ENCODE measurements around the gene AP5Z1.

AP5Z1 gene

DNA sequence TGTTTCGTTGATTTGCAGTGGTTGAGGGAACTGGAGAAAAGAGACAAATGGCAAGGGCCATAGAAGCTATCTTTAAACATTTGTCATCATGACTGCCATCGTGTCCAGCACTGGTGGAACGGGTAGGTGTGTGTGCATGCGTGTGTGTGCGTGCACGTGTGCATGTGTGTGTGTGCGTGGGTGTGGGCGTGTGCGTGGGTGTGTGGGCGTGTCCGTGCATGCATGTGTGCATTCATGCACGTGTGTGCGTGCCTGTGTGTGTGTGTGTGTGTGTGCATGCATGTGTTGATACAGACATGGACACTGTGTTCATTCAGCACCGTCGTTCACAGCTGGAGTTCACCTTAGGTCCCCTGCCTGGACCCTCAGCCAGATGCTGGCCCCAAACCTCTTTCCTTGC lies 38.1 kb upstream of the AP5Z1 start:
- peaks cover 28% of the 10 kb centered on the region for H3K4me1 ChIP-seq (ENCODE audit: control insufficient read depth, insufficient read depth, low read length)
- H3K9ac ChIP-seq (ENCODE audit: low read length) = no peak overlapping the region
- no peaks in the 10 kb centered on the region for H3K27me3 ChIP-seq (ENCODE audit: control insufficient read depth, insufficient read depth, low read length)
- no peaks in the 10 kb centered on the region for H3K9me3 ChIP-seq (ENCODE audit: control insufficient read depth, low read length)
- no peak overlapping the region for H3K4me3 ChIP-seq (ENCODE audit: low read length)
- H3K36me3 ChIP-seq (ENCODE audit: control insufficient read depth, insufficient read depth, low read length) = no peaks in the 10 kb centered on the region

DNA sequence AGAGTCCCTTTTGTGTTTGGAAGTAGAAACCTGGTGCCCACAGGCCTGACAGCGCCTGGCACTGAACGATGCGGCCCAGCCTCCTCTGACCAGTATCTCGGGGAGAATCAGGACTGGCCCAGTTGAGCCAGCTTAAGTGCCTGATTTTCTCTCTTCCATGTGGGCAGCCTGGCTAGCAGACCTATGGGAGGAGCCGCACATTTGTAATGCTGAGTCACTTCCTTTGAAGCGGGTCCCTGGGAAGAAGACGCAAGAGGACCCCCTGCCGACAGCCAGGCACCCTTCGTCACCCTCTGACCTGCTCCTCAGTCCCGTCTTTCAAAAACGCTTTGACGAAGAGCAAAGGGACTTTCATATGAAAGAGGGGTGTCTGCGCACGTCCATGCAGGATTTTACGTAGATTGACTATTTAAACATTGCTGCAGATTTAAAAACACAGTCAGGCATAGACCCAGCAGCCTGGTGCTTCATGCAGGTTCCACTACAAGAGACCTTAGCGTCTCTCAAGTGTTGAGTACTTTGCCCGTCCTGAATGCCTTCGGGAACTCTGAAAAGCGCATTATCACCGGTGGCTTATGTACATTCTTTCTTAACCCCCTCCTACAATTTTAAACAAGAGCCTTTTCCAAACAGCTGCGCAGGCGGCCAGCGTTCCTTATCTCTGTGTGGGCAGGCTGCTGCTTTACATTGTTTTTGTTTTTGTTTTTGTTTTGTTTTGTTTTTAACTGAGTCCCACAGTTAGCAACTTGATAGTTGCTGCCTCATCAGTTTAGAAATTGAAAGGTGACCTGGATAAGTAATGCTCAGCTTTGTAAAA lies 36.5 kb upstream of the AP5Z1 start:
- H3K4me1 ChIP-seq (ENCODE audit: control insufficient read depth, insufficient read depth, low read length) = peaks cover 43% of the 10 kb centered on the region
- H3K27me3 ChIP-seq (ENCODE audit: control insufficient read depth, insufficient read depth, low read length) = no peaks in the 10 kb centered on the region
- H3K9ac ChIP-seq (ENCODE audit: low read length) = peak overlapping the region; percentile 11
- H3K36me3 ChIP-seq (ENCODE audit: control insufficient read depth, insufficient read depth, low read length) = no peaks in the 10 kb centered on the region
- H3K9me3 ChIP-seq (ENCODE audit: control insufficient read depth, low read length) = no peaks in the 10 kb centered on the region
- peak overlapping the region; percentile 35 for H3K4me3 ChIP-seq (ENCODE audit: low read length)

DNA sequence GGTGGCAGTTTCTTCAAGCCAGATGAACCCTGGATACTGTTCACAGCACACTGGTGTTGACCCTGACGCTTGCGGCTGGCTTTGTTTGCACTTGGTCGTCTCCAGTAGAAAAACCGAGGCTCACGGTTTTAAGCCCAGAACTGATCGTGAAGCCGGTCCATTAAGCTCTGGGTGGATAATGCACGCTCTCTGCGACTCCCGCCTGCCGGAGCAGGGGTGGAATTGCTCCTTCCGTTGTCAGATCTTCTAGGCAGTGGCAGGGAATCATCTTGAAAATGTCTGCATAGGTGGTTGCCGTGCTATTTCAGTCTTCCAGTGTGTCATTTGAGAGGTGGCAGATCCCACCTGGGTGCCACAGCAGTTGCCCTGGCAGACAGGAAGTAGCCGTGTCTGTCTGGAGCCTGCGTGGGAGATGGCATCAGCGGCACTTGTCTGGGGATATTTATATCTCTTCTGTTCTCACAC lies 35.9 kb upstream of the AP5Z1 start:
- Histone ChIP-seq H3K27me3 (ENCODE audit: control insufficient read depth, insufficient read depth, low read length) (no peaks in the 10 kb centered on the region), H3K9me3 (ENCODE audit: control insufficient read depth, low read length) (no peaks in the 10 kb centered on the region), H3K4me3 (ENCODE audit: low read length) (peak overlapping the region; percentile 35), H3K36me3 (ENCODE audit: control insufficient read depth, insufficient read depth, low read length) (no peaks in the 10 kb centered on the region), H3K9ac (ENCODE audit: low read length) (no peak overlapping the region), H3K4me1 (ENCODE audit: control insufficient read depth, insufficient read depth, low read length) (peaks cover 50% of the 10 kb centered on the region)

DNA sequence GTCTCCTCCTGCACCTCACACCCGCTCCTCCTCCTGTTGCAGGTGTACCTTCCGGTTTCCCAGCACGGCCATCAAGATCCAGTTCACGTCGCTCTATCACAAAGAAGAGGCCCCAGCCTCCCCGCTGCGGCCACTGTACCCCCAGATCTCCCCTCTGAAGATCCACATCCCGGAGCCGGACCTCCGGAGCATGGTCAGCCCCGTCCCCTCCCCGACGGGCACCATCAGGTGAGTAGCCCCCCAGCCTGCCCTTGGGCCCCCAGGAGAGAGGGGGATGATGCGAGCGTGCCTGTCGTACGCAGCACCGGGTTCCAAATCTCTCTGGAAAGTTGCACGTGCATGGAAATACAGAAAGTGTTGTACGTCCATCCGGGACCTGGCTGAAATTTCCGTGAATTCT lies 34.6 kb upstream of the AP5Z1 start:
- Histone ChIP-seq H3K9ac (ENCODE audit: low read length) (no peak overlapping the region), H3K9me3 (ENCODE audit: control insufficient read depth, low read length) (no peaks in the 10 kb centered on the region), H3K36me3 (ENCODE audit: control insufficient read depth, insufficient read depth, low read length) (no peaks in the 10 kb centered on the region), H3K4me1 (ENCODE audit: control insufficient read depth, insufficient read depth, low read length) (peaks cover 57% of the 10 kb centered on the region), H3K27me3 (ENCODE audit: control insufficient read depth, insufficient read depth, low read length) (no peaks in the 10 kb centered on the region), H3K4me3 (ENCODE audit: low read length) (no peak overlapping the region)

DNA sequence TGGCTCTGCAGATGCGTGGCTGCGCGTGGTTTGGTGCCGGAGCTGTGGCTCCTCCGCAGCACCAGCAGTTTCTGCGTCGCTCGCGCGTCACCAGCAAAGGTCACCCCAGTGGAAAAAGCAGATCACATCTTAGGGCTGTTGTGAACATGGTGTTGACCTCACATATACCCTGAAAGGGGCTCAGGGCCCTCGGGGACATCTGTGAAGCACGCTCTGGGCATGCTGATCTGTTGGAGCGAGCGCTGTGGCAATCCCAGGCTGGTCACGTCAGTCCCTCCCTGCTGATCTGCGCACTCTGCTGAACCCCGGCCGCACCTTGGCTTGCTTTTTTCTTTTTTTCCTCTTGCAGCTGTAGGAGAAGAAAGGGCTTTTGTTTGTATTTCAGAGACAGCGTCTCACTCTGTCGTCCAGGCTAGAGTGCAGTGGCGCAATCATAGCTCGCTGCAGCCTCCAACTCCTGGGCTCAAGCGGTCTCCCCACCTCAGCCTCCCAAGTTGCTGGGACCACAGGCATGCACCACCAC lies 33.3 kb upstream of the AP5Z1 start:
- Histone ChIP-seq H3K9ac (ENCODE audit: low read length) (peak overlapping the region; percentile 12), H3K36me3 (ENCODE audit: control insufficient read depth, insufficient read depth, low read length) (no peaks in the 10 kb centered on the region), H3K27me3 (ENCODE audit: control insufficient read depth, insufficient read depth, low read length) (no peaks in the 10 kb centered on the region), H3K4me1 (ENCODE audit: control insufficient read depth, insufficient read depth, low read length) (peaks cover 66% of the 10 kb centered on the region), H3K4me3 (ENCODE audit: low read length) (no peak overlapping the region), H3K9me3 (ENCODE audit: control insufficient read depth, low read length) (no peaks in the 10 kb centered on the region)

DNA sequence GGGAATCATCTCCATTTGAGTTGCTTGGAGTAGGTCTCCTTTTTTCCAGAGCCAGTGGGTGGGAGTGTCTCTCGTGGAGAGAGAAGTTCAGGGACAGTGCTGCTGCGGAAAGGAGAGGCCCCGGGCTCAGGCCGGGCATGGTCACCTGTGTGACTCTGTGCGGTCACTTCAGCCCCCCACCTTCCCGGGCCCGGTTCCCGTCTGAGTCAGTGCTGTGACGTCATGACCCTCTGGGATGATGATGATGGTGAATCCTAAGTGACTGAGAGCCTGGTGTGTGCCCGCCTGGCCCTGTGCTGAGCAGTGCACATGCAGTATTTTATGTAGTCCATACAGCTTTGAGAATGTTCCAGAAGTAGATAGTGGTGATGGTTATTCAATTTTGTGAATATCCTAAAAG lies 32.6 kb upstream of the AP5Z1 start:
- Histone ChIP-seq H3K4me1 (ENCODE audit: control insufficient read depth, insufficient read depth, low read length) (peaks cover 67% of the 10 kb centered on the region), H3K9ac (ENCODE audit: low read length) (peak overlapping the region; percentile 12), H3K4me3 (ENCODE audit: low read length) (no peak overlapping the region), H3K36me3 (ENCODE audit: control insufficient read depth, insufficient read depth, low read length) (no peaks in the 10 kb centered on the region), H3K27me3 (ENCODE audit: control insufficient read depth, insufficient read depth, low read length) (no peaks in the 10 kb centered on the region), H3K9me3 (ENCODE audit: control insufficient read depth, low read length) (no peaks in the 10 kb centered on the region)

DNA sequence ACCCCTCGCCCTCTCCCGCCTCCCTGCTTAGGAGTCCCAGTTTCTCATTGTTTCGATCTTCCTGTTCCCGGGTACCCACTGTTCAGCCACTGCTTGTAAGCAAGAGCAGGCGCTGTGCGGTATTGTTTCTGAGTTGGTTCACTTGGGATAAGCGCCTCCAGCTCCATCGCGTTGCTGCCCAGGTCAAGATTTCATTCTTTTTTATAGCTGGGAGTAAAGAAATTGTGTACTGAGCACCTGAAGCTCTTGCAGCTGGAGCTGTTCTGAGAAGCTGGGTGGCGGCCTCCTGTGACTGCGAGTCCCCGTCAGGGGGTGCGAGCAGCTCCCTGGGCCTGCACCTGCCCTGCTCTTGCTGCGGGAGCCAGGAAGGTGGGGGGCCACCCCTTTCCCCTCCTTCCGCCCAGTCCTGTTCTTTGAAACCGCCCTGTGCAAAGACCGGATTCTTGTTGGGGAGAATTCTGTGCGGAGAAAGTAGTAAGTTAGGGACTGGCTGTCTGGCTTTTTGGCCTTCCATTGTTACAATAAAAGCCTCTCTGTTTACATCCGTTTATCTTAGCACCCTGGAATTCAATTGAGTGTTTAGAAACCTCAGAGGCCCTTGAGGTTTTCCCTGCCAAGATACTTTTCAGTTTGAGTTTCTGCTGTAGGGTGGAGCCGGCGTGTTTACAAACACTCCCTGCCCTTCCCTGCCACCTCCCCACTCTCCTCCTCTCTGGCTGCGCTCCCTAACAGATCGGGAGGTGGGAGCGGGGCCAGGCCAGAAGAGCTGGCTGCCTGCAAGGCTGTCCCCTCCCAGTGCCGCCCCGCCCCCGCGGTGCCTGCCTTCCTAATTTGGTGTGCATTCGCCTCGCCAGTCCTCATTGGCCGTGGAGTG lies 30.8 kb upstream of the AP5Z1 start:
- H3K4me1 ChIP-seq (ENCODE audit: control insufficient read depth, insufficient read depth, low read length) = peaks cover 52% of the 10 kb centered on the region
- H3K4me3 ChIP-seq (ENCODE audit: low read length) = peak overlapping the region; percentile 9
- H3K36me3 ChIP-seq (ENCODE audit: control insufficient read depth, insufficient read depth, low read length) = no peaks in the 10 kb centered on the region
- H3K27me3 ChIP-seq (ENCODE audit: control insufficient read depth, insufficient read depth, low read length) = no peaks in the 10 kb centered on the region
- no peaks in the 10 kb centered on the region for H3K9me3 ChIP-seq (ENCODE audit: control insufficient read depth, low read length)
- peak overlapping the region; percentile 66 for H3K9ac ChIP-seq (ENCODE audit: low read length)

DNA sequence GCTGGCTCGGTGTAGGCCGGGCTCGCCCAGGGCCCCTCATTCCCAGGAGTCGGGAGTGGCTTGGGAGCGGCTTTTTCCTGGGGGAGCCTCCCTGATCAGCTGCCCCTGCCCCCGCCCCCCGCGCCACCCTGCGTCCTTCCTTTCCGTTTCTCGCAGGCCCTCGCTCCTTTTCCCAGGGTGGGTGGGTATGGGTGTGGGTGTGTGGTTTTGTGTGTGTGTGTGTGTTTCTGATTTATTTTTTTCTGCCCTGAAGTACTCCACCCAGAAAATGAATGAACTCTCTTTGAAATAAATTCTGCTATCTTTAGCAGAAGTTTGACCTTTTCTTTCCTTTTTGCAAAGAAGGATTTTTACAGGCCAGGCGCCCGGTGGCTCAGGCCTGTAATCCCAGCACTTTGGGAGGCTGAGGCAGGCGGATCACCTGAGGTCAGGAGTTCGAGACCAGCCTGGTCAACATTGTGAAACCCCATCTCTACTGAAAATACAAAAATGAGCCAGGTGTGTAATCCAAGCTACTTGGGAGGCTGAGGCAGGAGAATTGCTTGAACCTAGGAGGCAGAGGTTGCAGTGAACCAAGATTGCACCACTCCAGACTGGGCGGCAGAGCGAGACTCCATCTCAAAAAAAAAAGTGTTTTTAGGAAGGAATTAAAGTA lies 30.0 kb upstream of the AP5Z1 start:
- no peaks in the 10 kb centered on the region for H3K9me3 ChIP-seq (ENCODE audit: control insufficient read depth, low read length)
- H3K4me1 ChIP-seq (ENCODE audit: control insufficient read depth, insufficient read depth, low read length) = peaks cover 50% of the 10 kb centered on the region
- H3K9ac ChIP-seq (ENCODE audit: low read length) = peak overlapping the region; percentile 74

DNA sequence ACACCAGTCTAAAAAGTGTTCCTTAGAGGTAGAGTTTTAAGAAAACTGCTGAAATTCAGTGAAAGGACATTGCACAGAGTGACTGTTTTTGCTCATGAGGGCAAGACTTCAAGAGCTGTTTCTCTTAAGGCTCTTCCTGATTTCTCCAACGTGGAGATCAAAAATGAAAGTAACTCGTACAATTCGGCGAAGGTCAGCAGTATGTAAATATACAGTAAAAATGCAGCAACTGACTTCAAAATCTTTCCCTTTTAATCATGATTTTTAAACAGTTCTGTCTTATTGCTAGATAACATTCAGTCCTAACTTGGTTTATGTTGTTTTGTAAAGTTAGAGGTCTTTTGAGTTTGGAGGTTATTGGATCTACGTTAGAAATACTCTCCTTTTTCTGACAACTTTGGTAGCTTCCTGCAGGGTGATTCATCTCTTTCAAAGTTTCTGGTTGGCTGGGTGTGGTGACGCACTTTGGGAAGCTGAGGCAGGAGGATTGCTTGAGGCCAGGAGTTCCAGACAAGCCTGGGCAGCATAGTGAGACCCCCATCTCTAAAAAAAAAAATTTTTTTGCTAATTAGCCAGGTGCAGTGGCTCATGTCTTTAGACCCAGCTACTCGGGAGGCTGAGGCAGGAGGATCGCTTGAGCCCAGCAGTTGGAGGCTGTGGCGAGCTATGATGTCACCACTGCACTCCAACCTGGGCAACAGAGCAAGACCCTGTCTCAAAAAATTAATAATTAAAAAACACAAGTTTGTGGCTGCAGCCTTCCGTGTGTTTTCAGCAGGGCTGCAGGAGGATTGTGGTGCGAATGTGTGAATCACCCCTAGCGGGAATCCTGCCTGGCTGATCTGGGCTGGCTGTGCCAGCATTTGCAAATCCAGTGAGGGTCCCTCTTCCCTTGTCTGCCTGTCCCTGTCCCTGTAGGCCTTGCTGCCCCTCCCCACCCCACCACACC lies 29.2 kb upstream of the AP5Z1 start:
- Histone ChIP-seq H3K4me3 (ENCODE audit: low read length) (no peak overlapping the region), H3K9me3 (ENCODE audit: control insufficient read depth, low read length) (no peaks in the 10 kb centered on the region), H3K36me3 (ENCODE audit: control insufficient read depth, insufficient read depth, low read length) (no peaks in the 10 kb centered on the region), H3K4me1 (ENCODE audit: control insufficient read depth, insufficient read depth, low read length) (peaks cover 50% of the 10 kb centered on the region), H3K9ac (ENCODE audit: low read length) (peak overlapping the region; percentile 74), H3K27me3 (ENCODE audit: control insufficient read depth, insufficient read depth, low read length) (no peaks in the 10 kb centered on the region)

More for the DNA sequence above, 30.0 kb upstream of the AP5Z1 start:
- Histone ChIP-seq H3K4me3 (ENCODE audit: low read length) (no peak overlapping the region), H3K36me3 (ENCODE audit: control insufficient read depth, insufficient read depth, low read length) (no peaks in the 10 kb centered on the region), H3K27me3 (ENCODE audit: control insufficient read depth, insufficient read depth, low read length) (no peaks in the 10 kb centered on the region)

DNA sequence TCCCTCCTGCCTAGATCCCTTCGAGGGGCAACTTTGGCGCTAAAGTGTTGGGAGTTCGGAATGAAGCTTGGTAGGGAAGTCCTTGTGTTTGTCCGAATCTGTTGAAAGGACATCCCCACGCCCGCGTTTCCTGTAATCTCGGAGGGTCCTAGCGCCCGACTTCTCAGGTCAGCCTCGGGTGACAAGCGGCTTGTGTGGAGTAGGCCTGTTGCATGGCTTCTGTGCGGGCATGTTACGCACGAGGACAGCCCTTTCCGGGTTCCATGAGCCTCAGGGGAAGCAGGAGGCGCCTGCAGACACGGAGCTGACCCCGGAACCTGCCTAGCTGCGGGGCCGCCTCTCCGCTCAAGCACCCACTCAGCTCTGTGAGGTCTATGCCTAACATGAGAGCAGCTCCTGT lies 28.4 kb upstream of the AP5Z1 start:
- H3K9me3 ChIP-seq (ENCODE audit: control insufficient read depth, low read length) = no peaks in the 10 kb centered on the region
- H3K4me3 ChIP-seq (ENCODE audit: low read length) = no peak overlapping the region
- H3K9ac ChIP-seq (ENCODE audit: low read length) = no peak overlapping the region
- peaks cover 46% of the 10 kb centered on the region for H3K4me1 ChIP-seq (ENCODE audit: control insufficient read depth, insufficient read depth, low read length)
- no peaks in the 10 kb centered on the region for H3K36me3 ChIP-seq (ENCODE audit: control insufficient read depth, insufficient read depth, low read length)
- no peaks in the 10 kb centered on the region for H3K27me3 ChIP-seq (ENCODE audit: control insufficient read depth, insufficient read depth, low read length)

DNA sequence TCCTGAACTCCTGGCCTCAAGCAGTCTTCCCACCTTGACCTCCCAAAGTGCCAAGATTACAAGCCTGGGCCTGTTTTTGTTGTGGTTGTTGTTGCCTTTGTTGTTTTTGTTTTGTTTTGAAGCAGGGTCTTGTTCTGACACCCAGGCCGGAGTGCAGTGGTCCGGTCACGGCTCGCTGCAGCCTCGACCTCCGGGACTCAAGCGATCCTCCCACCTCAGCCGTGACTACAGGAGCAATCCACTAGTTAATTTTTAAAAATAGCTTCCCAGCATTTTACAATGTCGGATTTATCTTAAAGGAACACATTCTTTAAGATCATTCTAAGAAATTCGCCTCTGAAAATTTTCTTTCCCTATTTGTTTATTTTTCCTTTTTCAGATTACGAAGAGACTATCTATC lies 27.7 kb upstream of the AP5Z1 start:
- Histone ChIP-seq H3K27me3 (ENCODE audit: control insufficient read depth, insufficient read depth, low read length) (no peaks in the 10 kb centered on the region), H3K9me3 (ENCODE audit: control insufficient read depth, low read length) (no peaks in the 10 kb centered on the region), H3K4me1 (ENCODE audit: control insufficient read depth, insufficient read depth, low read length) (peaks cover 39% of the 10 kb centered on the region), H3K9ac (ENCODE audit: low read length) (no peak overlapping the region), H3K36me3 (ENCODE audit: control insufficient read depth, insufficient read depth, low read length) (no peaks in the 10 kb centered on the region), H3K4me3 (ENCODE audit: low read length) (no peak overlapping the region)
